HEK293 (cell line): ENCODE results near the gene ZNF200.

Experiments
- BCL11B ChIP-seq: fragments of 450-650 bp; formaldehyde crosslinking; IDR thresholded peaks from 2 replicates; pipeline ENCODE4 v1.5.1; 2016; ENCODE audit warnings: low read depth, missing biosample characterization, missing genetic modification characterization
- FEZF1 ChIP-seq: fragments of 450-650 bp; formaldehyde crosslinking; IDR thresholded peaks from 2 replicates; pipeline ENCODE4 v1.5.1; 2016; ENCODE audit warnings: missing biosample characterization, missing genetic modification characterization
- PRDM1 ChIP-seq: fragments of 450-650 bp; formaldehyde crosslinking; IDR thresholded peaks from 2 replicates; pipeline ENCODE4; 2016; ENCODE audit warnings: missing biosample characterization, missing genetic modification characterization
- SCRT1 ChIP-seq: fragments of 450-650 bp; formaldehyde crosslinking; IDR thresholded peaks from 2 replicates; pipeline ENCODE4 v1.5.1; 2016; ENCODE audit warnings: missing biosample characterization, missing genetic modification characterization, borderline replicate concordance
- SP3 ChIP-seq: fragments of 450-650 bp; formaldehyde crosslinking; IDR thresholded peaks from 2 replicates; pipeline ENCODE4 v1.5.1; 2016; ENCODE audit warnings: missing biosample characterization, missing genetic modification characterization
- TRIM28 ChIP-seq: IDR thresholded peaks from 2 replicates; pipeline ENCODE4 v1.6.1; 2011; ENCODE audit warnings: low read length, control low read depth, borderline replicate concordance
- ZBTB17 ChIP-seq: fragments of 450-650 bp; formaldehyde crosslinking; IDR thresholded peaks from 2 replicates; pipeline ENCODE4 v1.5.1; 2016; ENCODE audit warnings: missing biosample characterization, missing genetic modification characterization
- ZFHX2 ChIP-seq: fragments of 450-650 bp; formaldehyde crosslinking; conservative IDR thresholded peaks from 2 replicates; pipeline ENCODE4 v1.5.1; 2016; ENCODE audit warnings: missing biosample characterization, missing genetic modification characterization
- ZNF138 ChIP-seq: fragments of 450-650 bp; formaldehyde crosslinking; IDR thresholded peaks from 2 replicates; pipeline ENCODE4 v1.5.1; 2016; ENCODE audit warnings: missing biosample characterization, missing genetic modification characterization, borderline replicate concordance
- ZNF146 ChIP-seq: fragments of 450-650 bp; formaldehyde crosslinking; IDR thresholded peaks from 2 replicates; pipeline ENCODE4 v1.5.1; 2016; ENCODE audit warnings: missing biosample characterization, missing genetic modification characterization
- ZNF211 ChIP-seq: fragments of 450-650 bp; formaldehyde crosslinking; IDR thresholded peaks from 2 replicates; pipeline ENCODE4 v1.5.1; 2016; ENCODE audit warnings: low read depth, missing biosample characterization, missing genetic modification characterization
- ZNF248 ChIP-seq: fragments of 450-650 bp; formaldehyde crosslinking; IDR thresholded peaks from 2 replicates; pipeline ENCODE4 v1.5.1; 2017; ENCODE audit warnings: missing biosample characterization, missing genetic modification characterization
- ZNF302 ChIP-seq: fragments of 450-650 bp; formaldehyde crosslinking; IDR thresholded peaks from 2 replicates; pipeline ENCODE4 v1.5.1; 2016; ENCODE audit warnings: missing biosample characterization, missing genetic modification characterization, low read depth
- ZNF311 ChIP-seq: fragments of 450-650 bp; formaldehyde crosslinking; IDR thresholded peaks from 2 replicates; pipeline ENCODE4 v1.5.1; 2017; ENCODE audit warnings: missing biosample characterization, missing genetic modification characterization, borderline replicate concordance
- ZNF335 ChIP-seq: fragments of 450-650 bp; formaldehyde crosslinking; conservative IDR thresholded peaks from 2 replicates; pipeline ENCODE4 v1.5.1; 2016; ENCODE audit warnings: missing biosample characterization, missing genetic modification characterization
- ZNF354C ChIP-seq: fragments of 450-650 bp; formaldehyde crosslinking; IDR thresholded peaks from 2 replicates; pipeline ENCODE4 v1.5.1; 2016; ENCODE audit warnings: missing biosample characterization, missing genetic modification characterization, low read depth, borderline replicate concordance
- ZNF530 ChIP-seq: fragments of 450-650 bp; formaldehyde crosslinking; IDR thresholded peaks from 2 replicates; pipeline ENCODE4 v1.5.1; 2016; ENCODE audit warnings: low read depth, missing biosample characterization, missing genetic modification characterization
- ZNF560 ChIP-seq: fragments of 450-650 bp; formaldehyde crosslinking; IDR thresholded peaks from 2 replicates; pipeline ENCODE4 v1.5.1; 2017; ENCODE audit warnings: missing biosample characterization, missing genetic modification characterization, borderline replicate concordance
- ZNF571 ChIP-seq: fragments of 450-650 bp; formaldehyde crosslinking; IDR thresholded peaks from 2 replicates; pipeline ENCODE4 v1.5.0; 2017; ENCODE audit warnings: missing biosample characterization, missing genetic modification characterization
- ZNF596 ChIP-seq: fragments of 450-650 bp; IDR thresholded peaks from 2 replicates; pipeline ENCODE4 v1.5.0; 2018; ENCODE audit warnings: missing biosample characterization, mild to moderate bottlenecking, missing genetic modification characterization, moderate library complexity
- ZNF629 ChIP-seq: fragments of 450-650 bp; formaldehyde crosslinking; IDR thresholded peaks from 2 replicates; pipeline ENCODE4 v1.5.1; 2017; ENCODE audit warnings: missing biosample characterization, missing genetic modification characterization
- ZNF654 ChIP-seq: fragments of 450-650 bp; formaldehyde crosslinking; IDR thresholded peaks from 2 replicates; pipeline ENCODE4 v1.5.1; 2016; ENCODE audit warnings: low read depth, missing biosample characterization, missing genetic modification characterization
- ZNF830 ChIP-seq: fragments of 450-650 bp; IDR thresholded peaks from 2 replicates; pipeline ENCODE4 v1.5.0; 2018; ENCODE audit warnings: missing biosample characterization, missing genetic modification characterization, low read depth, mild to moderate bottlenecking, moderate library complexity
- ZXDB ChIP-seq: fragments of 450-650 bp; formaldehyde crosslinking; IDR thresholded peaks from 2 replicates; pipeline ENCODE4 v1.5.1; 2016; ENCODE audit warnings: missing biosample characterization, missing genetic modification characterization
- TF ChIP-seq, protein P1 (sequence below): fragments of 450-650 bp; formaldehyde crosslinking; IDR thresholded peaks from 2 replicates; pipeline ENCODE4 v1.5.1; 2016; ENCODE audit warnings: missing biosample characterization, missing genetic modification characterization
- TF ChIP-seq, protein P2 (sequence below): fragments of 450-650 bp; formaldehyde crosslinking; IDR thresholded peaks from 2 replicates; pipeline ENCODE4 v1.5.1; 2016; ENCODE audit warnings: missing biosample characterization, missing genetic modification characterization
- TF ChIP-seq, protein P3 (sequence below): fragments of 450-650 bp; formaldehyde crosslinking; IDR thresholded peaks from 2 replicates; pipeline ENCODE4 v1.5.1; 2016; ENCODE audit warnings: missing biosample characterization, missing genetic modification characterization
- TF ChIP-seq, protein P4 (sequence below): sonication (generic); formaldehyde crosslinking; IDR thresholded peaks from 2 replicates; pipeline ENCODE4 v1.8.1; 2022; ENCODE audit warnings: mild to moderate bottlenecking, moderate library complexity, missing genetic modification reagents
- TF ChIP-seq, protein P5 (sequence below): fragments of 450-650 bp; formaldehyde crosslinking; IDR thresholded peaks from 2 replicates; pipeline ENCODE4 v1.5.1; 2017; ENCODE audit warnings: missing biosample characterization, missing genetic modification characterization

ZNF200 gene

DNA sequence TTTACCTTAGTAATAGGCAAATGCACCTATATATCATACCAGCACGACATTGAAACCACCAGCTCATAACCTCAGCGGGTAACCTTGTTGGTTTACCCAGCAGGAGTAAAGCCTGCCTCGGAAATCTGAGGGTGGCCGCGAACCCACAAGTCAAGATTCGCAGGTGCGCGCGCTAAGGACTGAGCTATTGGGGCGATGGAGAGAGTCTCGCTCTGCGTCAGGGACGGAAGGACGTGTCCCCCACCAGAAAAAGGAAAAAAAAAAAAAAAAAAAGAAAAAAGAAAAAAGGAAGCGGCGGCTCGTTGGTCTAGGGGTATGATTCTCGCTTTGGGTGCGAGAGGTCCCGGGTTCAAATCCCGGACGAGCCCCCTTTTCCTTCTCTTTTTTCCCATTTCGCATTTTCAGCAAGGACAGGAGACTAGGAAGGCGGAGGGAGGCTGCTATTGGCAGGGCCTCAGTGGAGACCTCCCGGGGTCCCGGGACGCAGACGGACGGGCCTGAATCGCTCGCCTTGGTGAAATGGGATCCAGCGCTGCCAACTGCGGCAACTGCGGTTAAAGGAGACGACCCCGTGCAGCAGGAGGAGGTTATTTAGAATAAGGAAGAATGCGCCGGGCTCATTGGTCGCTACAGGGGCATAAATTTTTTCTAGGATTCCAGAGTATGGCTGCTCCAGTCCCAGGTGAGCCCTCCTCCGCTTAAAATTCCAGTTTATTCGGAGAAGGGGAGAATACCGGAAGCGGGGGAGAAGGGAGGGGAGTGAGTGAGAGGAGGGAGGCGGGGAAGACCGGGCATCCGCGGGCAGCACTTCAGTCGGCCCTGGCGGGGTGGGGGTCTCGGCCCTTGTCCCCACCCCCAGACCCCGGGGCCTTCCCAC is 46.9 kb downstream of the ZNF200 start, which contains the start of gene OR1F1 (continued):
- TF ChIP-seq, protein P1, sequence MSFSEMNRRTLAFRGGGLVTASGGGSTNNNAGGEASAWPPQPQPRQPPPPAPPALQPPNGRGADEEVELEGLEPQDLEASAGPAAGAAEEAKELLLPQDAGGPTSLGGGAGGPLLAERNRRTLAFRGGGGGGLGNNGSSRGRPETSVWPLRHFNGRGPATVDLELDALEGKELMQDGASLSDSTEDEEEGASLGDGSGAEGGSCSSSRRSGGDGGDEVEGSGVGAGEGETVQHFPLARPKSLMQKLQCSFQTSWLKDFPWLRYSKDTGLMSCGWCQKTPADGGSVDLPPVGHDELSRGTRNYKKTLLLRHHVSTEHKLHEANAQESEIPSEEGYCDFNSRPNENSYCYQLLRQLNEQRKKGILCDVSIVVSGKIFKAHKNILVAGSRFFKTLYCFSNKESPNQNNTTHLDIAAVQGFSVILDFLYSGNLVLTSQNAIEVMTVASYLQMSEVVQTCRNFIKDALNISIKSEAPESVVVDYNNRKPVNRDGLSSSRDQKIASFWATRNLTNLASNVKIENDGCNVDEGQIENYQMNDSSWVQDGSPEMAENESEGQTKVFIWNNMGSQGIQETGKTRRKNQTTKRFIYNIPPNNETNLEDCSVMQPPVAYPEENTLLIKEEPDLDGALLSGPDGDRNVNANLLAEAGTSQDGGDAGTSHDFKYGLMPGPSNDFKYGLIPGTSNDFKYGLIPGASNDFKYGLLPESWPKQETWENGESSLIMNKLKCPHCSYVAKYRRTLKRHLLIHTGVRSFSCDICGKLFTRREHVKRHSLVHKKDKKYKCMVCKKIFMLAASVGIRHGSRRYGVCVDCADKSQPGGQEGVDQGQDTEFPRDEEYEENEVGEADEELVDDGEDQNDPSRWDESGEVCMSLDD (tag by site-specific recombination), result peak; percentile 16; the same call in 1 of the 2 replicates
- TF ChIP-seq SCRT1 (tag by site-specific recombination) (no peak), ZXDB (tag by site-specific recombination) (peak; percentile 89), ZNF596 (tag by site-specific recombination) (0 out of 2 replicates have a peak, but pooled peaks have one; percentile 37), SP3 (peak; percentile 68), BCL11B (tag by site-specific recombination) (peak; percentile 16; the same call in 1 of the 2 replicates), ZNF311 (no peak), ZNF560 (tag by site-specific recombination) (no peak), ZNF302 (tag by site-specific recombination) (0 out of 2 replicates have a peak, but pooled peaks have one; percentile 31), ZNF654 (tag by site-specific recombination) (0 out of 2 replicates have a peak, but pooled peaks have one; percentile 7), ZNF530 (tag by site-specific recombination) (no peak), ZFHX2 (peak; percentile 65), ZBTB17 (tag by site-specific recombination) (peak; percentile 85), ZNF354C (tag by site-specific recombination) (no peak), ZNF138 (tag by site-specific recombination) (no peak), ZNF830 (tag by site-specific recombination) (no peak), ZNF146 (tag by site-specific recombination) (no peak), TRIM28 (no peak), ZNF211 (tag by site-specific recombination) (no peak), ZNF248 (tag by site-specific recombination) (no peak), ZNF629 (tag by site-specific recombination) (peak; percentile 97), FEZF1 (tag by site-specific recombination) (0 out of 2 replicates have a peak, but pooled peaks have one; percentile 5), ZNF571 (tag by site-specific recombination) (no peak), PRDM1 (tag by site-specific recombination) (peak; percentile 66), ZNF335 (tag by site-specific recombination) (peak; percentile 86)
- TF ChIP-seq, protein P2, sequence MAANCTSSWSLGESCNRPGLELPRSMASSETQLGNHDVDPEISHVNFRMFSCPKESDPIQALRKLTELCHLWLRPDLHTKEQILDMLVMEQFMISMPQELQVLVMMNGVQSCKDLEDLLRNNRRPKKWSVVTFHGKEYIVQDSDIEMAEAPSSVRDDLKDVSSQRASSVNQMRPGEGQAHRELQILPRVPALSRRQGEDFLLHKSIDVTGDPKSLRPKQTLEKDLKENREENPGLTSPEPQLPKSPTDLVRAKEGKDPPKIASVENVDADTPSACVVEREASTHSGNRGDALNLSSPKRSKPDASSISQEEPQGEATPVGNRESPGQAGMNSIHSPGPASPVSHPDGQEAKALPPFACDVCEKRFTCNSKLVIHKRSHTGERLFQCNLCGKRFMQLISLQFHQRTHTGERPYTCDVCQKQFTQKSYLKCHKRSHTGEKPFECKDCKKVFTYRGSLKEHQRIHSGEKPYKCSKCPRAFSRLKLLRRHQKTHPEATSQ (tag by site-specific recombination), result peak; percentile 45; the same call in 1 of the 2 replicates
- TF ChIP-seq, protein P3, sequence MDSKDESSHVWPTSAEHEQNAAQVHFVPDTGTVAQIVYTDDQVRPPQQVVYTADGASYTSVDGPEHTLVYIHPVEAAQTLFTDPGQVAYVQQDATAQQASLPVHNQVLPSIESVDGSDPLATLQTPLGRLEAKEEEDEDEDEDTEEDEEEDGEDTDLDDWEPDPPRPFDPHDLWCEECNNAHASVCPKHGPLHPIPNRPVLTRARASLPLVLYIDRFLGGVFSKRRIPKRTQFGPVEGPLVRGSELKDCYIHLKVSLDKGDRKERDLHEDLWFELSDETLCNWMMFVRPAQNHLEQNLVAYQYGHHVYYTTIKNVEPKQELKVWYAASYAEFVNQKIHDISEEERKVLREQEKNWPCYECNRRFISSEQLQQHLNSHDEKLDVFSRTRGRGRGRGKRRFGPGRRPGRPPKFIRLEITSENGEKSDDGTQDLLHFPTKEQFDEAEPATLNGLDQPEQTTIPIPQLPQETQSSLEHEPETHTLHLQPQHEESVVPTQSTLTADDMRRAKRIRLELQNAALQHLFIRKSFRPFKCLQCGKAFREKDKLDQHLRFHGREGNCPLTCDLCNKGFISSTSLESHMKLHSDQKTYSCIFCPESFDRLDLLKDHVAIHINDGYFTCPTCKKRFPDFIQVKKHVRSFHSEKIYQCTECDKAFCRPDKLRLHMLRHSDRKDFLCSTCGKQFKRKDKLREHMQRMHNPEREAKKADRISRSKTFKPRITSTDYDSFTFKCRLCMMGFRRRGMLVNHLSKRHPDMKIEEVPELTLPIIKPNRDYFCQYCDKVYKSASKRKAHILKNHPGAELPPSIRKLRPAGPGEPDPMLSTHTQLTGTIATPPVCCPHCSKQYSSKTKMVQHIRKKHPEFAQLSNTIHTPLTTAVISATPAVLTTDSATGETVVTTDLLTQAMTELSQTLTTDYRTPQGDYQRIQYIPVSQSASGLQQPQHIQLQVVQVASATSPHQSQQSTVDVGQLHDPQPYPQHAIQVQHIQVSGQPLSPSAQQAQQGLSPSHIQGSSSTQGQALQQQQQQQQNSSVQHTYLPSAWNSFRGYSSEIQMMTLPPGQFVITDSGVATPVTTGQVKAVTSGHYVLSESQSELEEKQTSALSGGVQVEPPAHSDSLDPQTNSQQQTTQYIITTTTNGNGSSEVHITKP (tag by site-specific recombination), result peak; percentile 43; the same call in 1 of the 2 replicates
- TF ChIP-seq, protein P4, sequence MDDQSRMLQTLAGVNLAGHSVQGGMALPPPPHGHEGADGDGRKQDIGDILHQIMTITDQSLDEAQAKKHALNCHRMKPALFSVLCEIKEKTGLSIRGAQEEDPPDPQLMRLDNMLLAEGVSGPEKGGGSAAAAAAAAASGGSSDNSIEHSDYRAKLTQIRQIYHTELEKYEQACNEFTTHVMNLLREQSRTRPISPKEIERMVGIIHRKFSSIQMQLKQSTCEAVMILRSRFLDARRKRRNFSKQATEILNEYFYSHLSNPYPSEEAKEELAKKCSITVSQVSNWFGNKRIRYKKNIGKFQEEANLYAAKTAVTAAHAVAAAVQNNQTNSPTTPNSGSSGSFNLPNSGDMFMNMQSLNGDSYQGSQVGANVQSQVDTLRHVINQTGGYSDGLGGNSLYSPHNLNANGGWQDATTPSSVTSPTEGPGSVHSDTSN (CRISPR knock-in tag), result no peak
- TF ChIP-seq, protein P5, sequence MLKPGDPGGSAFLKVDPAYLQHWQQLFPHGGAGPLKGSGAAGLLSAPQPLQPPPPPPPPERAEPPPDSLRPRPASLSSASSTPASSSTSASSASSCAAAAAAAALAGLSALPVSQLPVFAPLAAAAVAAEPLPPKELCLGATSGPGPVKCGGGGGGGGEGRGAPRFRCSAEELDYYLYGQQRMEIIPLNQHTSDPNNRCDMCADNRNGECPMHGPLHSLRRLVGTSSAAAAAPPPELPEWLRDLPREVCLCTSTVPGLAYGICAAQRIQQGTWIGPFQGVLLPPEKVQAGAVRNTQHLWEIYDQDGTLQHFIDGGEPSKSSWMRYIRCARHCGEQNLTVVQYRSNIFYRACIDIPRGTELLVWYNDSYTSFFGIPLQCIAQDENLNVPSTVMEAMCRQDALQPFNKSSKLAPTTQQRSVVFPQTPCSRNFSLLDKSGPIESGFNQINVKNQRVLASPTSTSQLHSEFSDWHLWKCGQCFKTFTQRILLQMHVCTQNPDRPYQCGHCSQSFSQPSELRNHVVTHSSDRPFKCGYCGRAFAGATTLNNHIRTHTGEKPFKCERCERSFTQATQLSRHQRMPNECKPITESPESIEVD (tag by site-specific recombination), result no peak
